Prostate gland (tissue), 2 donors: Measurements from ENCODE around the gene MYH3. TPM values are rescaled to one million over a fixed set of nuclear protein-coding genes. Genes with fewer than 3 reads are reported as not detected.

Experiments
- DNase-seq: peaks from one replicate; pipeline ENCODE4 v3.0.0-alpha.2; 2019; ENCODE audit warnings: low spot score
- H3K27ac ChIP-seq, 2 donors: fragments of 200-600 bp; sonication (generic); 2 replicates each; pipeline ENCODE4 v1.5.1; 2017 to 2019
- H3K27me3 ChIP-seq: fragments of 200-600 bp; sonication (generic); replicated peaks from 2 replicates; pipeline ENCODE4 v1.5.1; 2019; ENCODE audit not compliant: insufficient read depth
- H3K36me3 ChIP-seq, 2 donors: fragments of 200-600 bp; sonication (generic); 1 replicate in 1 of 2; 2 replicates in 1 of 2; pipeline versions ENCODE4 v1.5.1 to v1.8.1; 2017 to 2019
- H3K4me1 ChIP-seq: fragments of 200-600 bp; sonication (generic); replicated peaks from 2 replicates; pipeline ENCODE4 v1.5.1; 2019
- H3K4me3 ChIP-seq, 2 donors: fragments of 200-600 bp; sonication (generic); 2 replicates each; pipeline ENCODE4 v1.5.1; 2017 to 2019
- H3K9me3 ChIP-seq: fragments of 200-600 bp; sonication (generic); 2 replicates; pipeline ENCODE4 v1.5.1; 2017
- POLR2A ChIP-seq: fragments of 450-650 bp; IDR thresholded peaks from one replicate; pipeline ENCODE4 v1.6.1; 2016; ENCODE audit warnings: antibody characterized with exemption, mild to moderate bottlenecking
- POLR2AphosphoS5 ChIP-seq: sonication (generic); formaldehyde crosslinking; IDR thresholded peaks from one replicate; pipeline ENCODE4 v1.6.1; 2017; ENCODE audit warnings: antibody characterized with exemption
- WGBS: methylation state at CpG from one replicate; pipeline ENCODE4 v1.1.5; 2018; 5-methylcytosine and 5-hydroxymethylcytosine counted together
- intact Hi-C: fragments of 100-400 bp; cut with DNase I; formaldehyde crosslinking; loops from one replicate; pipeline ENCODE4 v1.14.2; 2022
- total RNA-seq, 2 donors: library from RNA; depleted of rRNA; stranded (reverse); fragments of >200 nt; gene quantifications; one replicate each; pipeline ENCODE4 v1.1.0, GENCODE V29; 2016
- TF ChIP-seq, protein P1 (sequence below), 4 experiments: fragments of 200-600 bp in 2 of 4; fragments of 450-650 bp in 2 of 4; sonication (generic) in 2 of 4; IDR thresholded peaks; 1 replicate in 3 of 4; 2 replicates in 1 of 4; pipeline ENCODE4 v1.5.1; 2016 to 2019; ENCODE audit warnings: antibody characterized with exemption in 4 of 4, mild to moderate bottlenecking in 2 of 4, moderate library complexity in 2 of 4

Gene MYH3
- total RNA-seq, 2 donors from 2014 or later = 5.9 to 14.8 TPM

DNA sequence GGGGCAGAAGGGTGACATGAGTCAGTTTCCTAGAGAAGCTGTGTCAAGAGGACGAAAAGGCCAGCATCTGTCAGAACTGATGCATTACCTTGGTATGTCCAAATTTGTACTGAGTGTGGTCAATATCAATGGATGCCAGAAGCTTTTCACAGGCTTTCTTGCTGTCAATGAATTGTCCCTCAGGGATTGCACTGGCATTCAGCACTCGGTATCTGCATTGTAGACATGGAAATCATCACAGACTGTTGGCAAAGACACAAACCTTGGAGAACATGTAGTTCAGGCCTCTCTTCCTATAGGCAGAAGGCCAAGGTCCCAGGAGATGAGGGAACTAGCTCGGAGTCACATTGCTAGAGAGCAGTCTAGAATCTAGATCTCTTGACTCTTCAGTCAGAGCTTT lies 16.6 kb downstream of the MYH3 start:
- no peaks in the 10 kb centered on the region for H3K36me3 ChIP-seq
- DNase-seq = no peak
- no peak overlapping the region for H3K27ac ChIP-seq
- no peaks in the 10 kb centered on the region for H3K4me1 ChIP-seq
- WGBS = 63% methylated on average over 3 of the region's 3 CpGs
- no peaks in the 10 kb centered on the region for H3K27me3 ChIP-seq
- no peak overlapping the region for H3K4me3 ChIP-seq
- intact Hi-C loops = loop anchor here (5.0 kb wide), 1 partner anchor 207 kb away; no protein-coding TSS in a partner anchor
- no peaks in the 10 kb centered on the region for H3K9me3 ChIP-seq
- TF ChIP-seq, protein P1, sequence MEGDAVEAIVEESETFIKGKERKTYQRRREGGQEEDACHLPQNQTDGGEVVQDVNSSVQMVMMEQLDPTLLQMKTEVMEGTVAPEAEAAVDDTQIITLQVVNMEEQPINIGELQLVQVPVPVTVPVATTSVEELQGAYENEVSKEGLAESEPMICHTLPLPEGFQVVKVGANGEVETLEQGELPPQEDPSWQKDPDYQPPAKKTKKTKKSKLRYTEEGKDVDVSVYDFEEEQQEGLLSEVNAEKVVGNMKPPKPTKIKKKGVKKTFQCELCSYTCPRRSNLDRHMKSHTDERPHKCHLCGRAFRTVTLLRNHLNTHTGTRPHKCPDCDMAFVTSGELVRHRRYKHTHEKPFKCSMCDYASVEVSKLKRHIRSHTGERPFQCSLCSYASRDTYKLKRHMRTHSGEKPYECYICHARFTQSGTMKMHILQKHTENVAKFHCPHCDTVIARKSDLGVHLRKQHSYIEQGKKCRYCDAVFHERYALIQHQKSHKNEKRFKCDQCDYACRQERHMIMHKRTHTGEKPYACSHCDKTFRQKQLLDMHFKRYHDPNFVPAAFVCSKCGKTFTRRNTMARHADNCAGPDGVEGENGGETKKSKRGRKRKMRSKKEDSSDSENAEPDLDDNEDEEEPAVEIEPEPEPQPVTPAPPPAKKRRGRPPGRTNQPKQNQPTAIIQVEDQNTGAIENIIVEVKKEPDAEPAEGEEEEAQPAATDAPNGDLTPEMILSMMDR (IDR thresholded peaks at IDR 0.05) = no peak
- peak; percentile 20 for TF ChIP-seq POLR2AphosphoS5

DNA sequence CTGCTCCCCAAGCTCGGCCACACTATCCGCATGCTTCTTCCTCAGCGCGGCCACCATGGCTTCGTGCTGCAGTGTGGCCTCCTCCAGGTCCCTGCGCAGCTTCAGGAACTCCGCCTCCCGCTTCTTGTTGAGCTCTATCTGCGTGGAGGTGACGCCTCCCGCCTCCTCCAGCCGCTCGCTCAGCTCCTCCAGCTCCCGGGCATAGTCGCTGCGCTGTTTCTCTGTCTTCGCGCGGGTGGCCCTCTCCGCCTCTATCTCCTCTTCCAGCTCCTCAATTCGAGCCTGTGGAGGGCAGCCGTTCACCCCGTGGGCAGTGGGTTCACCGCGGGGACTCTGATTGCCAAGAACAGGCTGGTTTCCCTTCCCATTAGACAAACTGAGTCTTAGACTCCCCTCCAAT lies 19.0 kb downstream of the MYH3 start:
- intact Hi-C loops = no loop called here
- H3K27ac ChIP-seq = no peak overlapping the region
- H3K4me1 ChIP-seq = no peaks in the 10 kb centered on the region
- 90% methylated on average over 25 of the region's 25 CpGs for WGBS
- no peaks in the 10 kb centered on the region for H3K36me3 ChIP-seq
- DNase-seq = no peak
- TF ChIP-seq, protein P1 (IDR thresholded peaks at IDR 0.05) = no peak
- TF ChIP-seq POLR2A (no peak), POLR2AphosphoS5 (no peak)
- no peaks in the 10 kb centered on the region for H3K27me3 ChIP-seq
- no peaks in the 10 kb centered on the region for H3K9me3 ChIP-seq
- H3K4me3 ChIP-seq = no peak overlapping the region

DNA sequence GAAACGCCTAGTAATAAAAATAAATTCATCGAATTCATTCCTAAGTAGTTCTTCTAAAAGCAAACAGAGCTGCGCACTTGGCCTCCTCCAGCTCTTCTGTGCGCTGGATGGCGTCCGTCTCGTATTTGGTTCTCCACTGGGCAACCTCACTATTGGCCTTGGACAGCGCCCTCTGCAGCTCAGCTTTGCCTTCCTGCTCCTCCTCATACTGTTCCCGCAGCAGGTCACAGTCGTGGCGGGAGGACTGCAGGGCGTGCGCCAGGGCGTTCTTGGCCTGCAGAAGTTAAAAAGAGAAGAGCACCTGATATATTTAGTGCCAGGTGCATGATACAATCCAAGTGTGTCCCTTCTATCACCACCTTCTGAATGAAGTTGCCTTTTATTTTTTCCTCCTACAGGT lies 21.8 kb downstream of the MYH3 start:
- H3K36me3 ChIP-seq = no peaks in the 10 kb centered on the region
- no peaks in the 10 kb centered on the region for H3K27me3 ChIP-seq
- no peak overlapping the region for H3K4me3 ChIP-seq
- 84% methylated on average over 14 of the region's 14 CpGs for whole genome bisulfite sequencing
- H3K27ac ChIP-seq = no peak overlapping the region
- H3K4me1 ChIP-seq = no peaks in the 10 kb centered on the region
- H3K9me3 ChIP-seq = no peaks in the 10 kb centered on the region
- TF ChIP-seq POLR2A = no peak
- TF ChIP-seq POLR2AphosphoS5 = no peak
- TF ChIP-seq, protein P1 (IDR thresholded peaks at IDR 0.05) = no peak
- DNase-seq = no peak
- intact Hi-C loops = no loop called here

DNA sequence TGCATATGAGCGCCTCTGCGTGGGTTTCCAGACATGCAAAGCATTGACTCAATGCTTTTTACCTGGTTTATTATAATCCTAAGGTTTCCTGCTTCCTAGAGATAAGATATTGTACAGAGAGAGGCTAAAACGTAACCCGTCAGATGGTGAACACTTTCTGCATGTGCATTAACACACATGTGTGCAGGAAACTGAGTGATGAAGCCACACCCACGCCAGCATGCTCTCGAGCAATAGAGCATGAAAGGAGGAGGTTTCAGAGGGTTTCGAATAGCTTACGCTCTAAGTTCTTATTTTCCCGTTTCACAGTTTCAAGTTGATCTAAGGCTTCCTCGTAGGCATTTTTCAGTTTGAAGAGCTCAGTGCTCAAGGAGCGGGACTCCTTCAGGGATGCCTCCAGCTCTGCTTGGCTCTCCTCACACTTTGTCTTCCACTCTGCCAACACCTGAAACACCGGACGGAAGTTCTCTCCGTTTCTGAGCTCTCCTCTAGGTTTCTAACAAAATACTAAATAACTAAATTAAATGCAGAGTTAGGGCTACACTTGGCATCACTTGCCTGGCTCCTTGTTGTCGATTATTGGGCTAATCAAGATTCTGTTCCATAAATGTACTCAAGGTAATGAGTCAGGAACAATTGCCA lies 23.2 kb downstream of the MYH3 start:
- WGBS = 87% methylated on average over 15 of the region's 15 CpGs
- Histone ChIP-seq H3K36me3 (no peaks in the 10 kb centered on the region), H3K27ac (no peak overlapping the region), H3K4me3 (no peak overlapping the region), H3K9me3 (no peaks in the 10 kb centered on the region), H3K27me3 (no peaks in the 10 kb centered on the region), H3K4me1 (no peaks in the 10 kb centered on the region)
- no peak for DNase-seq
- intact Hi-C loops = no loop called here
- TF ChIP-seq POLR2A = no peak
- TF ChIP-seq, protein P1 (IDR thresholded peaks at IDR 0.05) = no peak
- no peak for TF ChIP-seq POLR2AphosphoS5

DNA sequence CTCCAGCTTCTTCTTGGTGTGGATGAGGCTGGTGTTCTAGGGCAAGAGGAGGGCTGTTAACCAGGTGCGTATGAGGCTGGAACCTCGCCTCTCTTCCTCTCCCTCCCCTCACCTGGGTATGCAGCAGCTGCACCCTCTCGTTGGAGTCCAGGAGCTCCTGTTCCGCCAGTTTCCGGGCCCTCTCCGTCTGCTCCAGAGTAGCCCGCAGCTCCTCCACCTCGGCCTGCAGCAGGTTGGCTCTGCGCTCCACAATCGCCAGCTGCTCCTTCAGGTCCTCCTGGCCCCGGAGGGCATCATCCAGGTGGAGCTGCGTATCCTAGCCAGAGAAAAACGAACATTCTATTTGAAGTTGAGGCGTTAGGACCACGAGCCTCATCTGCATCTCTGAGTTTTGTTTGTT lies 25.4 kb downstream of the MYH3 start:
- H3K4me3 ChIP-seq = no peak overlapping the region
- H3K9me3 ChIP-seq = no peaks in the 10 kb centered on the region
- H3K36me3 ChIP-seq = no peaks in the 10 kb centered on the region
- no peaks in the 10 kb centered on the region for H3K4me1 ChIP-seq
- H3K27me3 ChIP-seq = no peaks in the 10 kb centered on the region
- H3K27ac ChIP-seq = no peak overlapping the region
- TF ChIP-seq, protein P1 (IDR thresholded peaks at IDR 0.05) = no peak
- TF ChIP-seq POLR2AphosphoS5 (no peak), POLR2A (no peak)
- intact Hi-C loops = no loop called here
- DNase-seq = no peak
- WGBS = 89% methylated on average over 15 of the region's 15 CpGs
